ENCODE results near the gene GDPGP1. TPM values are rescaled to one million over a fixed set of nuclear protein-coding genes. Genes with fewer than 3 reads are reported as not detected.

GDPGP1 gene
- total and polyA plus RNA-seq, 9 of the 15 experiments (the other 6 are each of a cell fraction or from before 2014, with no cell fraction given): 0.78 to 6.1 (median 2.8) TPM

DNA sequence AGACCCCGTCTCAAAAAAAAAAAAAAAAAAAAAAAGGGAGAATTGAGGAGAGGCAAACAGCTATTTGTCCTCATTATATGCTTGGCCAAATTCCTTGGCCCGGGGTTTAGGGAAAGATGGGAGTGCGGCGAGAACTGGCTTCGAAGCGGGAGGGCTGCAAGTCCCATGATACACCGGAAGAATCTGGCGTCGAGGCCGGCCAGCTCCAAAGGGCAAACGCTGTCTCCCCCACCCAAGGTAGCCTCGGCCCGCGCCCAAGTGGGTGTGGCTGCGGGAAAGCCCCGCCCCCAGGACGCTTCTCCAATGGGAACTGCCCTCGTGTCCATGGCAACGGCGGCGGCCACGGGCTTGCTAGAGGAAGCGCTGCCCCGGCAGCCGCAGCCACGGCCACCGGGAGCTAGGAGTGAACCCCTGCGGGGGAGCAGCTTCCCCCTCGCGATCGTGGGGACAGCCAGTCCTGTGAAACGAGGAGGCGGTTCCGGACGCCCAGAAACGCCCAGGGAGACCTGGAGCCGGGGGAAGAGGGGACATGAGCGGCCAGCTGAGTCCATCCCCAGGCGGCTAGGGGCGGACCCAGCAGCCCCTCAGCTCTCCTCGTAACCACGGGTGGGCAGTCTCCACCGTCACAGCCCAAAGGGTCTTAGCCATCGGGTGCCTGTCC is 15.3 kb downstream of the GDPGP1 start, which contains the start of gene TTLL13 (continued):
- TF ChIP-seq, protein P1, sequence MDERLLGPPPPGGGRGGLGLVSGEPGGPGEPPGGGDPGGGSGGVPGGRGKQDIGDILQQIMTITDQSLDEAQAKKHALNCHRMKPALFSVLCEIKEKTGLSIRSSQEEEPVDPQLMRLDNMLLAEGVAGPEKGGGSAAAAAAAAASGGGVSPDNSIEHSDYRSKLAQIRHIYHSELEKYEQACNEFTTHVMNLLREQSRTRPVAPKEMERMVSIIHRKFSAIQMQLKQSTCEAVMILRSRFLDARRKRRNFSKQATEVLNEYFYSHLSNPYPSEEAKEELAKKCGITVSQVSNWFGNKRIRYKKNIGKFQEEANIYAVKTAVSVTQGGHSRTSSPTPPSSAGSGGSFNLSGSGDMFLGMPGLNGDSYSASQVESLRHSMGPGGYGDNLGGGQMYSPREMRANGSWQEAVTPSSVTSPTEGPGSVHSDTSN (CRISPR knock-in tag; IDR thresholded peaks at IDR 0.05; ENCODE audit: low read depth): no peak
- TF ChIP-seq, protein P1 (tag; conservative IDR thresholded peaks at IDR 0.05; ENCODE audit: low read depth): no peak
- TF ChIP-seq SMARCE1 (IDR thresholded peaks at IDR 0.05): peak; percentile 32; the same call in 1 of the 2 replicates
- no peak for TF ChIP-seq KAT7 (CRISPR knock-in tag; IDR thresholded peaks at IDR 0.05; ENCODE audit: borderline replicate concordance)
- TF ChIP-seq ZNF12 (CRISPR knock-in tag; IDR thresholded peaks at IDR 0.05): no peak
- TF ChIP-seq, protein P2, sequence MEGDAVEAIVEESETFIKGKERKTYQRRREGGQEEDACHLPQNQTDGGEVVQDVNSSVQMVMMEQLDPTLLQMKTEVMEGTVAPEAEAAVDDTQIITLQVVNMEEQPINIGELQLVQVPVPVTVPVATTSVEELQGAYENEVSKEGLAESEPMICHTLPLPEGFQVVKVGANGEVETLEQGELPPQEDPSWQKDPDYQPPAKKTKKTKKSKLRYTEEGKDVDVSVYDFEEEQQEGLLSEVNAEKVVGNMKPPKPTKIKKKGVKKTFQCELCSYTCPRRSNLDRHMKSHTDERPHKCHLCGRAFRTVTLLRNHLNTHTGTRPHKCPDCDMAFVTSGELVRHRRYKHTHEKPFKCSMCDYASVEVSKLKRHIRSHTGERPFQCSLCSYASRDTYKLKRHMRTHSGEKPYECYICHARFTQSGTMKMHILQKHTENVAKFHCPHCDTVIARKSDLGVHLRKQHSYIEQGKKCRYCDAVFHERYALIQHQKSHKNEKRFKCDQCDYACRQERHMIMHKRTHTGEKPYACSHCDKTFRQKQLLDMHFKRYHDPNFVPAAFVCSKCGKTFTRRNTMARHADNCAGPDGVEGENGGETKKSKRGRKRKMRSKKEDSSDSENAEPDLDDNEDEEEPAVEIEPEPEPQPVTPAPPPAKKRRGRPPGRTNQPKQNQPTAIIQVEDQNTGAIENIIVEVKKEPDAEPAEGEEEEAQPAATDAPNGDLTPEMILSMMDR (IDR thresholded peaks at IDR 0.05 in 2 of 3, conservative IDR thresholded peaks at IDR 0.05 in 1 of 3; ENCODE audit: insufficient read depth in 2 of 3, low read depth in 1 of 3, low read length in 3 of 3): 0 out of 6 replicates have a peak, but pooled peaks of 1 of the 3 experiments have one; percentile 7
- no peak for TF ChIP-seq NCOA1 (IDR thresholded peaks at IDR 0.05; ENCODE audit: low read depth)
- TF ChIP-seq ZNF507 (tag; conservative IDR thresholded peaks at IDR 0.05): no peak
- 0 out of 2 replicates have a peak, but pooled peaks have one; percentile 5 for TF ChIP-seq BHLHE40 (IDR thresholded peaks at IDR 0.05; ENCODE audit: low read length)
- no peak for TF ChIP-seq XRCC4 (IDR thresholded peaks at IDR 0.05; ENCODE audit: extremely low read depth, insufficient read depth, insufficient read length)
- TF ChIP-seq SIN3B (IDR thresholded peaks at IDR 0.05; ENCODE audit: low read depth): no peak
- TF ChIP-seq PCBP1 (IDR thresholded peaks at IDR 0.05; ENCODE audit: low read depth, low read length, poor library complexity, severe bottlenecking): peak; percentile 53
- TF ChIP-seq CAMTA2 (CRISPR knock-in tag; conservative IDR thresholded peaks at IDR 0.05): no peak
- TF ChIP-seq ZNF707 (CRISPR knock-in tag; conservative IDR thresholded peaks at IDR 0.05): no peak
- TF ChIP-seq TGIF2 (CRISPR knock-in tag; IDR thresholded peaks at IDR 0.05): no peak
- peak; percentile 25; the same call in 1 of the 2 replicates for TF ChIP-seq EP400 (IDR thresholded peaks at IDR 0.05)
- TF ChIP-seq ETV6 (IDR thresholded peaks at IDR 0.05; ENCODE audit: borderline replicate concordance in 1 of 2, low read depth in 2 of 2, low read length in 1 of 2): no peak
- no peak for TF ChIP-seq ETV6 (CRISPR knock-in tag; IDR thresholded peaks at IDR 0.05; ENCODE audit: borderline replicate concordance)
- no peak for TF ChIP-seq SMC3 (conservative IDR thresholded peaks at IDR 0.05; ENCODE audit: insufficient read depth, low read depth, low read length)
- no peak for TF ChIP-seq TAL1 (IDR thresholded peaks at IDR 0.05)
- TF ChIP-seq ZNF696 (CRISPR knock-in tag; conservative IDR thresholded peaks at IDR 0.05): no peak
- TF ChIP-seq HMGN3 (IDR thresholded peaks at IDR 0.05; ENCODE audit: borderline replicate concordance, extremely low read depth, insufficient read length, low read depth, low read length): peak; percentile 49
- 0 out of 2 replicates have a peak, but pooled peaks have one; percentile 65 for TF ChIP-seq ELF2 (CRISPR knock-in tag; IDR thresholded peaks at IDR 0.05)

Data from K562 (cell line).